Chondrocyte (in vitro differentiated cells): ENCODE data around the gene RTN1. TPM values are rescaled to one million over a fixed set of nuclear protein-coding genes. Genes with fewer than 3 reads are reported as not detected.

ENCODE experiments used
- DNase-seq: peaks from one replicate; pipeline ENCODE4 v3.0.0; 2021; ENCODE audit warnings: mixed read lengths, low spot score
- H3K27ac Mint-ChIP-seq: one replicate; pipeline ENCODE4 v1.8.0; 2021; ENCODE audit warnings: mild to moderate bottlenecking, moderate library complexity, mixed read lengths; ENCODE audit not compliant: unreplicated experiment
- H3K27me3 Mint-ChIP-seq: 2 replicates; pipeline ENCODE4 v1.8.0; 2021; ENCODE audit warnings: low read depth, mixed read lengths
- H3K36me3 Mint-ChIP-seq: 2 replicates; pipeline ENCODE4 v1.8.0; 2021; ENCODE audit warnings: low read depth, mixed read lengths
- H3K4me1 Mint-ChIP-seq: 2 replicates; pipeline ENCODE4 v1.8.0; 2021; ENCODE audit warnings: low read depth, mild to moderate bottlenecking, mixed read lengths
- H3K4me3 Mint-ChIP-seq: one replicate; pipeline ENCODE4 v1.8.0; 2021; ENCODE audit warnings: mild to moderate bottlenecking, moderate library complexity, mixed read lengths; ENCODE audit not compliant: unreplicated experiment
- H3K9me3 Mint-ChIP-seq: 2 replicates; pipeline ENCODE4 v1.8.0; 2021; ENCODE audit warnings: low read depth, mixed read lengths
- CTCF ChIP-seq: fragments of 200-600 bp; sonication (generic); IDR thresholded peaks from 2 replicates; pipeline ENCODE4 v1.5.0; 2021; ENCODE audit warnings: antibody characterized with exemption, mild to moderate bottlenecking, moderate library complexity
- total RNA-seq: library from RNA; stranded (reverse); gene quantifications from 3 replicates; pipeline ENCODE4 v1.2.1, GENCODE V29; 2021

RTN1 gene
- total RNA-seq, 1 donor from 2014 or later = 0.32 TPM

DNA sequence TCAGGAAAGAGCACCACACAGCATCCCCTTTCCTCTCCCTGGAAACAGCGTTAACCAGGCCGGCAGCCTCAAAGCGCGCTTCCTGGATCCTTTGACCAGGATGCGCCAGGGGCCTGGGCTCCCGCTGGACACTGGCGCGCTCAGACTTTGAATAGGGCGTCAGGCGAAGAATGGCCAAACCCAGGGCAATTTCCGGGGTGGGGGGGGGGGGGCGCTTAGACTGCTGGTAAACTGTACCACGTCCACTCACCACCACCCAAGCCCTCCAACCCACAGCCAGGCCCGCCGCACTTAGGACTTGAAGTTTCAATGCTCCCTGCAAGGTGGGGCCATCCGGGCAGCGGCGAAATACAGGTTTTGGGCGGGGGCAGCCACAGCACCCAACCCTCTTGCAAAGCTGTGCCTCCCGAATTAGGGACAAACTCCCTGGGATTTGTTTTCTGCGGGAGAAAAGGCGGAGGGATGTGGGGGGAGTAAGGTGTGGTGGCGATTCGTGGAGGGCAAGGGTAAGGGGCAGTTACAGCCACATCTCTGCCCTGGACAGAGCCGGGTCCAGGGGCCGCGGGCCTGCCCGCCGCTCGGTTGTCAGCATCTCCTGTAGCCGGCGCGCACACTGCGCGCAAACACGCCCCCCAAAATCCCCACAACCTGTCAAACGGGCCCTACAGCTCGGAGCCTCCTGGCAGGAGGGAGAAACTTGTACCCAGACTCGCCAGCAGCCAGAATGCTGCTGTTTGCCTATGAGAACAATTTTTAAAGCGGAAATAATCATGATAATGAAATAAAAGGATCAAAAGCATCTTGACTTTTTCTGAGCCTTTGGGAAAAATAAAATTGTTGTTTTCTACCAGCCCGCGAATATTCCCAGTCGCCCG, 958 bp downstream of the RTN1 start:
- no peak for TF ChIP-seq CTCF
- Mint-ChIP-seq H3K27me3 (peaks cover 65% of the 10 kb centered on the region), H3K9me3 (peaks cover 4% of the 10 kb centered on the region), H3K4me3 (peak overlapping the region; percentile 65), H3K4me1 (peaks cover 10% of the 10 kb centered on the region), H3K27ac (no peak overlapping the region), H3K36me3 (no peaks in the 10 kb centered on the region)
- DNase-seq = no peak

DNA sequence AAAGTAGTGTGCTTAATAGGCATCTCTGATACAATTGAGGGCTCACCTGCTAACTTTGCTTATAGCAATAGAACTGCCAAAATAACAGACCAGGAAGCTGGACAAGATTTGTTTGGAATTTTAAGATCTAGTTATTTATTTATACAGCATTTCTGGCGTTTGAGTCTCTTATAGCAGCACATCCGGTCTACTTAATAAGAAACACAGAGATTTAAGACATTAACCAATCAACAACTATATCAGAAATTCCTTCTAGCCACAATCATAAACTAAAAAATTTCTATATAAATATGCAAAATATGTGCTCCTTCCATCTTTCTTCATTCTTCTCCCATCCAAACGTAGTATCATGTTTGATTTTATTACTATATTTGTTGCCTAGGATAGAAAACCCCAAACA, 2.6 kb downstream of the RTN1 start:
- Mint-ChIP-seq H3K4me1 (peaks cover 10% of the 10 kb centered on the region), H3K4me3 (no peak overlapping the region), H3K36me3 (no peaks in the 10 kb centered on the region), H3K27me3 (peaks cover 52% of the 10 kb centered on the region), H3K9me3 (no peaks in the 10 kb centered on the region), H3K27ac (no peak overlapping the region)
- DNase-seq = no peak
- TF ChIP-seq CTCF = no peak

DNA sequence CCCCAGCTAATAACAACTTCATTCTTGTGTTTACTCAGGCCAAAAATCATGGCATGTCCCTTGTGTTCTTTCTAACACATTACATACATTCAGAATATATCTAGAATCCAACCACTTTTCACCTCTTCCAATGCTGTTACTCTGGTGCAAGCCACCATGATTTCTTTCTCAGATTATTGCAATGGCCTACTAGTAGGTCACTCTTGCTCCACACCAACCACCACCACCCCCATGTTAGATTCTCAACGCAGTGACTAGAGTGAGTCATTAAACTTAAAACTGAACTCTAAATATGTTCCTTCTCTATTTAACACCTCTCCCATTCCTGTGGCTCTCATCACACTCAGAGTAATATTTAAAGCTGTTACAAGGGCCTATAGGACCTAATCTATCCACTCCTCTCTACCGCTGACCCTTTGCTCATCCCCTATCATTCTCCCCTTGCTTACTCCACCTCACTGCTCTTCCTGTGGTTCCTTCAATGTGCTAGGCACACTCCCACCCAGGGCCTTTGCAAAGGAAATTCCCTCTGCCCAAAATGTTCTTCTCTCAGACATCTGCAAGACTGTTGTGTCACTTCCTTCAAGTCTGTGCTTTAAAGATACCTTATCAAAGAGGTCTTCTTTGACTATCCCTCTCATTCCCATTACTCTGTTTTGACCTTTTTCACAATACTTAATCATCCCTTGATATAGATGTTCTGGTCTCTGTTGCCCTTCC, 6.6 kb downstream of the RTN1 start:
- H3K4me3 Mint-ChIP-seq = no peak overlapping the region
- H3K9me3 Mint-ChIP-seq = peaks cover 6% of the 10 kb centered on the region
- TF ChIP-seq CTCF = no peak
- no peaks in the 10 kb centered on the region for H3K36me3 Mint-ChIP-seq
- H3K27me3 Mint-ChIP-seq = peaks cover 27% of the 10 kb centered on the region
- H3K27ac Mint-ChIP-seq = no peak overlapping the region
- DNase-seq = no peak
- H3K4me1 Mint-ChIP-seq = no peaks in the 10 kb centered on the region

DNA sequence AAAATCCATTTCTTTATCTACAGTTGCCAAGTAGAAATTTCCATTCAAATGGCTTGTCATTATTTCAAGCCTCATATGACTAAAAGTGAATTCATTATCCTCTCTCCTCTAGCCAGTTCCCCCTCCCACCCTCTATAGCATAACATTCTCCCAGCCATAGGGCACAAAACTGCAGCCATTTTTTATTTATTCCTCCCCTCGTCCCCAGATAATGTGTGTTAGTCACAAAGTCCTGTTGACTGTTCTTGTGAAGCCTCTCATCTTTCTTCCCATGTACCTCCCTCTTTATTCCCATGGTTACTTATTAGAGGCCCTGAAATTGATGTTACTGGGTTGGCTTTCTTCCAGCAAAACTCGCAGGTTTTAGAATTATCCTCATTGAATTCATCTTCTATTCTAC, 13.2 kb downstream of the RTN1 start:
- H3K4me1 Mint-ChIP-seq = no peaks in the 10 kb centered on the region

More for the DNA sequence above, 13.2 kb downstream of the RTN1 start:
- DNase-seq = no peak
- TF ChIP-seq CTCF = no peak
- H3K9me3 Mint-ChIP-seq = peaks cover 9% of the 10 kb centered on the region
- H3K27me3 Mint-ChIP-seq = peaks cover 16% of the 10 kb centered on the region
- no peaks in the 10 kb centered on the region for H3K36me3 Mint-ChIP-seq
- no peak overlapping the region for H3K27ac Mint-ChIP-seq
- no peak overlapping the region for H3K4me3 Mint-ChIP-seq
